Activated CD4-positive, CD25-positive, alpha-beta regulatory T cell (primary cell): ENCODE data around the gene ELAVL1.
"Not testable (repeated sequence)": the region's sequence is repeated elsewhere in the genome, so short reads cannot be mapped to it uniquely, and the experiment has no call there.

Experiments used
- DNase-seq, 4 experiments: peaks; one replicate each; lab custom pipeline; 2025; lab: John Stamatoyannopoulos, UW

The ELAVL1 gene

DNA sequence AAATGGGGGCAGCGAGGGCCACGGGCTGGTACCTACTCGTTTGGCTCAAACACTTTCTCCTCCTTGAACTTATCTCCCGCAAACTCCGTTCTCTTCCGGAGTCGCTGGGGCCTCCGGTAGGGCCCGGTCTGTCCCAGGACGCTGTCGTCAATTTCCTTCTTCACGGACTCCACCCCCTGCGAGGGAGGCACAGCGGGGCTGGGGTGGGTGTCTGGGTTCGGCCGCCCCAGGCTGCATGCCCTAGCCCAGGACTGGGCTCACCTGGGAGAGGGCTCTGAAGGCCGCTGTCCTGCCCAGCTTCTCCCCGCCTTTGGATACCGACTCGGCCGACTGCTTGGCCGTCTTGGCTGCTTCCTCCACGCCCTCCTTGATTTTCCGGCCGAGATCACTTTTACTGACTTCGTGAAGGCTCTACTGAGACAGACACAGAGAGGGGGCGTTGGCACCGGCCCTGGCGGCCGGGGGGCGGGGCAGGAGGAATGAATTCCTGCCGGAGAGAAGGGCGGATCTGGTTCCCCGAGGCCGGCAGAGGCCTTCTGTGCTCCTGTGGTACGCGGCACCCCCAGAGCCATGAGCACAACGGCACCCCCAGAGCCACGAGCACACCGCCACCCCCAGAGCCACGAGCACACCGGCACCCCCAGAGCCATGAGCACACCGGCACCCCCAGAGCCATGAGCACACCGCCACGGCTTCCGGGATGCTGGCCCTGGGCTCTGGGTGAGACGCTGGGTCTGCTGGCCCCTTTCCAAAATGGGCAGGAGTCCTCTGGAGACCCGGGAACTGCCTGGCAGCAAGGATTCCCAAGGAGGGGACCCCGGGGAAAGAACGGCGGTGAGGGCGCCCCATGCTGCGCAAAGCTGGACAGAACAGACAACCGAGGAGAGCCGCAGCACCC lies 71.4 kb downstream of the ELAVL1 start:
- DNase-seq = no peak

DNA sequence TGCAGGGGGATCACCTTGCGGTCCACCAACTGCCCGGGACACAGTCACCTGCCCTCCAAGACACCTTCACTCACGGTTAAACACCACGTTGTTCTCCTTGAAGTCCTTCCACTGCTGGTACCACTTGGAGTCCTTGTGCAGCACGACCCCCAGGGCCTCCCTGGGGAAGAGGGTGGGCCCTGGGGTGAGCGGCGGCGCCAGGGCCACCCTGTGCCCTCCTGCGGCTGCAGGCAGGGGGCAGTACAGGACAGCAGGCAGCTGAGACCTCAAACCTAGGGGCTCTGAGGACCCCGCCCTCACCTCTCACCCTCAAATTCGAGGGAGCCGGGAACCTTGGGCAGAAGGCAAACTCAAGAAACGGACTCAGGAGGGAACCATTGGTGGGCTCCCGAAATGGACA lies 72.0 kb downstream of the ELAVL1 start:
- no peak for DNase-seq

DNA sequence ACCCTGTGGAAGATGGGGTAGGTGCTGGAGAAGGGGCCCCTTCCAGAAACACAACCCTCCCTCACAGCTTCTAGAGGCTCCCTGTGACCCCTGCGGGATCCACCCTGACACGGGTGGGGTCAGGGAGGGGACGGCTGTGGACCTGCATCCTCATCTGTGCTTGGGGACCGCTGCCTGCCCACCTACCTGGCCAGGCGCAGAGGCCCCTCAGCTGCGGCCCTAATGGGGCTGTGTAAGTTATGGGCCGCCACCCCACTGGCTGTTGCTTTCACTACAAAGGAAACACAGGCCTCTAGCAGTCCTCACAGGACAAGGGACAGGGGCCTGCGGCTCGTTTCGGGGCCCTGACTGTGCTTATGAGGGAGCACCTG lies 72.5 kb downstream of the ELAVL1 start:
- no peak for DNase-seq

DNA sequence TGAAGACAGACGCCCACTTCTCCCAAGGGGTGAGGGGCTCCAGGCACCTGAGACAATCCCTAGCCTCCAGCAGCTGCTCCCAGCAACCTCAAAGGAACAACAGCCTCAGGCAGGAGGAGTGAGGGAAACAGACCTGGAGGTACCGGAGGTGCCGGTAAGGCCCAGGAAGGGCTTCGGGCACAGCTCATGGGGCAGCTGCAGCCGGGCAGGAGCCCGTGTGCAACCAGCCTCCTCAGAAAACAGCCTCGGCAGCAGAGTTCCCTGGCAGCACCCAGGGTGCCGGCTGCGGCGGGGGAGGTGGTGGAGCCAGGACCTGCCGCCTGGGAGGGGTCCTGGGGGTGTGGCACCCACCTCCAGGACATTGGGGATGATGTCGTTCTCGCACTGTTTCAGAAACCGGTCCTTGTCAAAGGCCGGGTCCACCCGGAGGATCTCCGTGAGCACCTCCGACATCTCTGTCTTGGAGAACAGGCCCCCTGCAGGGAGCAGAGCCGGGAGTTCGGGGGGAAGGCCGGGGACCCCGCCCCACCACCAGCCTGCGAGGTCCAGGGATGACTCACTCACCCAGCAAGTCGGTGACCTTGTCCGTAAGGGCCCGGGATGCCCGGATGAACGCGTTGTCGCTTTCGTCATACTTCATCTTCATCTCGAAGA lies 73.0 kb downstream of the ELAVL1 start:
- DNase-seq = no peak

DNA sequence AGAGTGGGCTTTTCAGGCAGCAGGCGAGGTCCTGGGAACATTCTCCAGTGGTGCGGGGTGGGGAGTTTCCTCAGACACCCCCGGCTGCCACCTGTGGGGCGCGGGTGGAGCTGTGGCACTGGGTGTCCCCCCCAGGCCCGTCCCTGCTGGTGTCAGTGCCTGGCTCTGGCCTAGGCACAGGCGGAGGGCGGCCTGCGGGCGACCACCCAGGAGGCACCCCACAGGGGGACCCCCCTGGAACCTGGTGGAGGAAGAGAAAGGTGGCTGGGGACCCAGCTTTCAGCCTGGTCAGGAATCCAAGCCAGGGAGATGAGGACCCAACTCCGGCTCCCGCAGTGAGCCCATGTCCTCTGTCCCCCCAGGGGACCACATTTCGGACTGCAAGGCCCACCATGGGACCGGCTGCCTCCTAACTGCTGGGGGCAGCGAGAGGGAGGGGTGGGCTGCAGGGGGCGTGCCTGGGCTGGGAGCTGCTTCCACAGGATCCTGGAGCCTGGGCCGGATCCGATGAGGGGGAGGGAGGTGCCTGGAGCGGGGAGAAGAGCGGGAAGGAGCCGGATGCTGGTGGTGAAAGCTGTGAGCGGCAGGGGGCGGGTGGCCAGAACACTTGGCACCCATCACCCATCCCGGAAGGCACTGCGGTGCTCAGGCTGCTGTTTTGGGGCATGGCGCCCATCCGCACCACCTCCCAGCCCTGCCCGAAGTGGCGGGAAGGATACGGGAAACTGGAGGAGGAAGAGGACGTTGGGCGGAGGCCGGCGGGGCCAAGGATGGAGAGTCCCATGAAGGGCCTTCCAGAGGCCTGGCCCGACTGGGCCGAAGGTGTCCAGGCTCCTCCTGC lies 74.0 kb downstream of the ELAVL1 start:
- DNase-seq = no peak

DNA sequence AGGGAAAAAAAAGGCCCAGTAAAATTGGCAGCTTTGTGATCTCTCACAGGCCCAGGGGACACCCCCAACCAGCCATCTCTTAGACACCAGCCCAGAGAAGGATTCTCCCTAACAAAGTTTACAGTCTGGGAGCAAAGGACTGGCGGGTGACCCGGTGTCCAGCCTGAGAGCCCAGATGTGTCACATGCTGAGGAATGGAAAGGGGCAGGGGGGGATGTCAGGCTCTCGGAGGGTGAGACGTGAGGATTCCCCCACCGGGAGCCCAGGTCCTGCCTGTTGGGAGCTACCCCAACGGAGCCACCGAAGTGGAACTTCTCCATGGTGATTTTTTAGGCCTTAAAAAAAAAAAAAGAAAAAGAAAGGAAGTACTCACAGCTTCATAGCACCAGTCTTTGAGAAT lies 74.7 kb downstream of the ELAVL1 start:
- no peak for DNase-seq

DNA sequence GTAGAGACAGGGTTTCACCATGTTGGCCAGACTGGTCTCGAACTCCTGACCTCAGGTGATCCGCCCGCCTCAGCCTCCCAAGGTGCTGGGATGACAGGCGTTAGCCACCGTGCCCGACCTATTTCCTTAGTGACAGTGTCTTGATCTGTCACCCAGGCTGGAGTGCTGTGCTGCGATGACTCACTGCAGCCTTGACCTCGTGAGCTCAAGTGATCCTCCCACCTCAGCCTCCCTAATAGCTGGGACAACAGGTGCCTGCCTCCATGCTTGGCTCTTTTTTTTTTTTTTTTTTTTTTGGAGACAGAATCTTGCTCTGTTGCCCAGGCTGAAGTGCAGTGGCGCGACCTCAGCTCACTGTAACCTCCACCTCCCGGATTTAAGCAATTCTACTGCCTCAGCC lies 75.4 kb downstream of the ELAVL1 start:
- not testable (repeated sequence) for DNase-seq

DNA sequence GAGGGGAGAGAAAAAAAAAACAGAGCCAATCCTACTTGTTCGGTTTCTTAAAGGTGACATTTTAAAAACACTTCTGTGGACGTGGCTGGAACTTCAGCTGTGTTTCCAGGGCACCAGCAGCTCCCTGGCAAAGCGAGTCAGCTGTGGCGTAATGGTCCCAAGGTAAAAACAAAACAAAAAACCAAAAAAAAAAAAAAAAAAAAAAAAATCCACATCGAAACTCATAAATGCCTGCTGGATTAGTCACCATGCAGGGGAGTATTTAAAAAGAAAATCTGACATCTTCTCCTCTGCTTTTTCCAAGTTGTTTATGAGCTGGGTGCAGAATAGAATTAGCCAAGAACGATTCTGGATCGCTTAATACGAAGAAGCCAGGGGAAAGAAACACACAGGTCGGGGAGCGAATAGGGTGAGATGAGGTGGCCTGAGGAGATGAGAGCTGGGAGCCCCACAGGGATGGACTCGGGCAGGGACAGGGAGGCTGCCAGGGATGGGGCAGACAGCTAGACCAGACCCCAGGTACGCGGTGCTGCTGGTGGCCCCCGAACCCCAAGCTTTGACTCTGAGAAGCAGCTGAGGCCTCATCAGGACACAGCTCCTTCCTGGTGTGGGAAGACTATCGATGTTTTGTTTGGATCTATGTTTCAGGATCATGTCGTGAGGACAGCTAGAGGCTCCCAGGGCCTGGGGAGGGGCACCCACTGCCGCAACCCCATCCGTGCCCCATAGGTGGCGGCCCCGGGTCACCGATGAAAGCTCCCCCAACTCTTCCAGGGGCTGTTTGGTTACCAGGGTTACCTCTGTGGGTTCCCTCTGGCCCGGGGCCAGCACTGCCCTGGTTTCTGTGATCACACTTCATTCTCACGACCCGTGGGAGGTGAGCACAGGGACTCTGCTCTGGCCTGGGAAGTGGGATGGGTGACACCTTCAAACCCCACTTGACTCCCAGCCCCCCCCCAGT lies 76.4 kb downstream of the ELAVL1 start:
- peak in 3 of 4 experiments; percentile 31 to 41 (median 40) for DNase-seq

DNA sequence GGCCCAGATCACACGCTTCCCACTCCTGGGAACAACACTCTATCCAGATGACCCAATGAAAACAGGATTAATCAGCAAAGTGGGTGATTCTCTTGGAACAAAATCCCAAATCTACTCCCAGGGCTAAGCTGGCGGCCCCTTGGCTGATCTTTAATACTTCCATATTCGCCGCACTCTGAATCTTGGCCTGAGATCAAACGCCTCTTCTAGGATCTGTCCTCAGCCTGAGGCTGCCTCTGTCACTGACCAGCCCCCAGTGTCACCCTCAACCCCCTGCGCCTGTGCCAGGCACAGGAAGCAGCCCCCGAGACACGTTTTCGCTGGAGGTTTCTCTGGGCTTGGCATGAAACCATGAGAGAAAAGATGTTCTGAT lies 77.1 kb downstream of the ELAVL1 start:
- no peak for DNase-seq

DNA sequence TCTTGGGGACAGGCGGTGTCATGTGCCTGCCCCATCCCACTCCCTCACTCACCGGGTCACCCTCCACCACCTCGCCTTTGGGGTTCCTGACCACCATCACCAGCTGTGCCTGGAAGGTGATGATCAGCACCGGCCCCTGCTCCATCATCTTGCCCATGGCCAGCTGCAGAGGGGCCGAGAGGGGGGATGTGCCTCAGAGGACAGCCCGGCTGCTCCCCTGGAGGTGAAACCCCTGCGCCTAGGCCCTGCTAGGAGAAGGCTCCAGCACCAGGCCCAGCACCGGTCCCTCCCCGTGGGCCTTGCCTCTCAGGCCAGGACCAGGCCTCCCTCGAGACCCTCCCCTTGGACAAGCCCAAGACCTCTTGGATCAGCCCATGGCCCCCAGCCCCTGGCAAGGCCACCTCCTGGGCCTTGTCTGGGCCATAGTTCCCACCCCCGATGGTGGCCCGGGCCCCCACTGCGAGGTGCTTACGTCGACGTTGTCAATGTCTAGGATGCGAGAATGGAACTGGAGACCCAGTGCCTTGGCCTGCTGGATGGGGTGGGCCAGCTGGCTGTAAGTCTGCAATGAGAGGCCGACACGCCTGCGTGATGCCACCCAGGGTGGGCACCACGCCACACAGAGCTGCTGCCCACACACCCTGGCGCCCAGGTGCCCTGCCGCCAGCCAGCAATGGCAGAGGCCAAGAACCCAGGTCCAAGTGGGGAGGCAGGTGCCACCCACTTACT lies 77.7 kb downstream of the ELAVL1 start:
- DNase-seq = no peak

DNA sequence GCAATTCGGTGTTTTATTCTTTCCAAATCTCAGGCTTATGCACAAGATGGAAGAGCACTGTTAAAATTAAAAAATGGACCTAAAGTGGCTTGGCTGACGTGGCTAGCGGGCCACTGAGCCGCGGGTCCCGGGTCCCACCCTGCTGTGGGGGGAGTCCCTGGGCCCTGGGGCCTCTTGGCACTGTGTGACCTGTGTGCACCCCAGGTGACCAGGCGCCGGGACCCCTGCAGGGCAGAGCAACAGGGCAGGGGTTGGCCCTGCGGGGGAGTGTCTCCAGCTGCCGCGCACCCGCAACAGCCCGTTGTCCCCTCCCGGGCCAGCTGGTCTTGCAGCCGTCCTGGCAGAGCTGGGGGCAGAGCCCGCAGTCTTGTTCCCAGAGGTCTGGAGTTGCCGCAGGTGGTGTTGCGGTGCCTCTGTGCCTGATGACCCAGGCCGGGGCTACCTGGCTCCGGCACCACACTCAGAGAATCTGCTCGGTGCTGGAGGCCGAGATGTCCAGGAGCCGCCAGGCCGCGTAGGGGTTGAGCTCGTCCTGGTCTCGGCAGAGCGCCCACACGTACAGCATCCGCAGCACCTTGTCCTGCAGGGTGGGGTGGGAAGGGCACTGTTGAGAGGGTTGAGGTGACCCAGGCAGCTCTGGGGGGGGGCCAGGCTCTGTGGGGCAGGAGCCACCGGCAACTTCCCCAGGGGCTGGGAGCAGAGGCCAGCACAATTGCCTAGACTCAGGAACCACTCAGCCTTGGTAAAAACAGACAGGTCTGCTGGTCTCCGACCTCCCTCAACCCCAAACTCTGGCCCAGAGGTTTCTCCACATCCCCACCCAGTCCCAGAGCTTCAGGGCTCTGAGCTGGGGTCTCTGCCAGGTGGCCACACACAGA lies 78.5 kb downstream of the ELAVL1 start:
- no peak for DNase-seq

DNA sequence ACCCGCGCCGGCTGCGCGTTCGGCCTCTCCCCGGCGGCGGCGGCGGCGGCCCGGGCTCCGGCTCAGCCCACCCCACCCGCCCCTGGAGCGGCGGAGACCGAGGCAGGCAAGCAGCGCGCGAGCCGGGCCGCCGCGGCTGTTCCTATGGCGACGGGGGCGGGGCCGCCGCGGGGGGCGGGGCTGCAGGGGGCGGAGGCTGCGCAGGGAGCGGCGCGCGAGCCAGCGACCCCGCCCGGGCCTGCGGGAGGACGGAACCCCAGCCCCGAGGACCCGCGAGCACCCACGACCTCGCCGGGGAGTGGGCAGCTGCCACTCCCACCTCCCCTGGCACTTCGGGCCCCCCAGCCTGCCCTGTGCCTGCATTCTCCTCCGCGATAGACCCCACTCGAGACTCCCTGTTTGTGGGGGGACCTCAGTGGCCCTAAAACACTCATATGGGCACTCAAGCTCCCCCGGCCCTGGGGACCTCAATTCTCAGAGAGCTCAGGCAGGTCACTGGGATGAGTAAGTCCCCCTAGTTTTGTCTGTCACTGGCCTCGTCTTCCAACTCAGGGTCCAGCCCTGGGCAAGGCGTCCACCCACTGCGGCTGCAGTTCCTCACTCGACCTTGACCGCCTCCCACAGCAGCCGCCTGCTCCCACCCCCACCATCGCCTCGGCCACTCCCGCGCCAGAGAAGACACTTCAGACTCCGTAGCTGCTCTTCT lies 79.3 kb downstream of the ELAVL1 start, which contains the start of gene CTXN1:
TSS of gene CTXN1 (minus strand) at position 115 of the 706 bp plus-strand sequence. CDS start 597 bp downstream, outside the sequence.
- peak; percentile 57 to 69 (median 62) for DNase-seq

DNA sequence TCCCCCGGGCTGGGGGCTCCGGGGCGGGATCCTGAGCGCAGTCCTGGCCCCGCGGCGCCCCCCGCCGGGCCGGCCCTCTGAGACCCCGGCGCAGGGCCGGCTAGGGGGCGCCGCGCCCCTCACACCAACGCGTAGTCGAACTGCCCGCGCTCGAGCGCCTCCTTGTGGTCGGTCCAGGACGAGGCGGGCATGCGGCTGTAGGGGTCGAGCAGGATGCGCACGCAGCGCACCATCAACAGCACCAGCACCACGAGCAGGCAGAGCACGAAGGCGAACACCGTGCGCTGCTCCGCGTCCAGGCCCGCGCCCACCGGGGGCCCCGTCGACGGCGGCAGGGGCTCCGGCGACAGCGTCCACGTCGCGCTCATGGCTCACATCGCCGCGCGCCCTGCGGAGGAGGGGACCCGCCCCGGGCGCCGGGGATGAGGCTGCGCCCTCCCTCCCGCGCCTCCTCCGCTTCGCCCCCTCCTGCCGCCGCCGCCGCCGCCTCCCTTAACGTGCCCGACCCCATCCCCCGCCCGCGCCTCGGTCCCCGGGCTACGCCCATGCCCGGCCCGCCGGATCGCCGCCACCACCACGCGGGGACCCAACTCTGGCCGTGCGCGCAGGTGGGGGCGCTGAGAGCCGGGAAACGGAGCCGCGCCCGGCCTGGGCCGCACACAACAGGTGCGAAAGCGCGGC lies 80.1 kb downstream of the ELAVL1 start:
- DNase-seq = peak; percentile 63 to 71 (median 68)

DNA sequence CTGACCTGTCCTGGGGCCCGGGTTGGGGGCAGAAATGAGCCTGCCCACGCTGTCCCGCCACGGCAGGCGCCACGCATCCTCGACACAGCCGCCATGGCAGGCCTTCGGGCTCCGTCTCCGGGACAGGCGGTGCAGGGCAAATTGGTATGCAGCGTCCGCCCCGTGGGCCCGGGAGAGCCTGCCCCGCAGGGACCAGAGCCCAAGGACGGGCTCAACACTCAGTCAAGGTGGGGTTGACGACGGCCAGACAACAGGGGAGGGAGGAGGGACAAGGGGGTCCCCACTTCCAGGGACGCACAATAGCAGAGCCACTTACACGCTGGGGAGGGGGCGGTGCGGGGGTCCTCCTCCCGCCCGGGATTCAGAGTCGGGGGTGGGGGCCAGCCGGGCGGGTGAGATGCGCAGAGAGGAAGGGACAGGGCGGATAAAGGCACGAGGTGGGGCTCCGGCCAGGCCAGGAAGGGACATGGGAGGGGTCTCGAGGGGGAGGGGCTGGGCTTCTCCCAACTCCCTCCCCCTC lies 80.7 kb downstream of the ELAVL1 start:
- no peak for DNase-seq

DNA sequence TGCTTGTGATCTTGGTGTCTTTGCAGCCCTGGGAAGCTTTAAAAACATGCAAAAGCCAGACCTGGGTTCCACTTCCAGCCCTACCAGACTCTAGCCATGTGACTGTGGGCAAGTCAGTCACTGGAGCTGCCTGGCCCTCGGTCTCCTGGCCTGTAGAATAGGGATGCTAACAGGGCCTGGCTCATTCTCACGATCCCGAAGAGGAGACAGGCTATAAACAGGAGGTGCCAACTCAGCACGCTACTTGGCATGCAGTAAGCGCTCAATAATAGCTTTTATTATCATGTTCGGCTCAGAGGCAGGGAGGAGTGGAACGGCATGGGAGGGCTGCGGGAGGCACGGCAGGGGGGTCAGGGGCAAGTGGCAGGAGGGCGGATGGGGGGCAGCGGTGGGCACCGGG lies 81.2 kb downstream of the ELAVL1 start:
- no peak for DNase-seq

DNA sequence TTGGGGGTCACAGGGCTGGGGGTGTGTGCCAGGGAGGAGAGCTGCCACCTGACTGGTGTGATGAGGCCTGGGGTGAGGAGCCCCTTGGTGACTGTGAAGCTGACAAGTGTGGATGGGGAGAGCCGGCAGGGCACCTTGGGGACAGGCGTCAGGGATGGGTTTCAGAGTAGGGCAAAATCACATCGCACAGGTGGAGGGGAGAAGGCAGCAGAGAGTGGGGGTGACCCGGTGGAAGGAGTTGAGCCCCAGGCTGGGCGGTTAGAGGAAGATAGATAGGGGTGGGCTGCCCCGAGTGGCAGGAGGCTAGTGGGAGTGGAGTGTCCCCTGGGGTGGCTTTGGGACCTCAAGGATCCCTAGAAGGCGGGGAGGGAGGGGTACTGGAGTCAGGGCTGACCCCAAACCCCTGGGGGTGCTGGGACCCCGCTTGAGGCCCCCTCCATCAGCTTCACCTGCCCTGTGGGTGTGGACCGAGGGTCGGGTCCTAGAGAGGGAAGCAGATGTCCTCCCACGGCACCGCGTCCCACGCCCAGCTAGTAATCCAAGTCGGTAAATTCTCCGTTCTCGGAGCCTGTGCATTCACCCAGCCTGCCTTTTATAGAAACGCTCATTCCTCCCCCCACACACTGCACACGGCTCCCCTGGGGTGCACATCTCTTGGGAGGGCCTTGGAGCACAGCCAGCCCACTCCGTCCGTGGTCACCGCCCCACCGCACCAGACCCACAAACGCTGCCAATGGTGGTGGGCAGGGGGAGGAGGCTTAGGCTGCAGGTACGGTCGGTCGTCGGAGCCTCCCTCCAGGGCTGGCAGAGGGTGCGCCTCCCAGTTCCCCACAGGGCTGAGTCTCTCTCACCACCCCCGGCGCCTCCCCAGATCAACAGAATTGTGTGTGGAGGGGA lies 81.9 kb downstream of the ELAVL1 start:
- DNase-seq = no peak

DNA sequence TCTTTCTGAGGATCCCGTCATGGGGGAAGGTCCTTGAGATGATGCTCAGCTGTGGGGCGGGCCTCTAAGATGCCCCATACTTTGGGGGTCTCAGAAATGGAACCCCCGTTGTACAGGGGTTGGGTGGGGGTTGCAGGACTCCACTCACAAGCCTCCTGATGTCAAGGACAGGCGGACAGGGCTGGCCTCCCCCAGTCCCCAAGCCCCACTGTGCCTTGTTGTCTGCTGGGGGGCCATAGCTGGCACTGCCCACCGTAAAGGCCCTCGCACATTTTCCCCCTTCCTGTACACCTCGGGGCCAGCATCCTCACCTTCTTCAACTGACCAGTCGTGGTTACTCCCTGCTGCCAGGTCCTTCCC lies 82.6 kb downstream of the ELAVL1 start:
- no peak for DNase-seq
